ENCODE data around the gene SPAG5.

DNA sequence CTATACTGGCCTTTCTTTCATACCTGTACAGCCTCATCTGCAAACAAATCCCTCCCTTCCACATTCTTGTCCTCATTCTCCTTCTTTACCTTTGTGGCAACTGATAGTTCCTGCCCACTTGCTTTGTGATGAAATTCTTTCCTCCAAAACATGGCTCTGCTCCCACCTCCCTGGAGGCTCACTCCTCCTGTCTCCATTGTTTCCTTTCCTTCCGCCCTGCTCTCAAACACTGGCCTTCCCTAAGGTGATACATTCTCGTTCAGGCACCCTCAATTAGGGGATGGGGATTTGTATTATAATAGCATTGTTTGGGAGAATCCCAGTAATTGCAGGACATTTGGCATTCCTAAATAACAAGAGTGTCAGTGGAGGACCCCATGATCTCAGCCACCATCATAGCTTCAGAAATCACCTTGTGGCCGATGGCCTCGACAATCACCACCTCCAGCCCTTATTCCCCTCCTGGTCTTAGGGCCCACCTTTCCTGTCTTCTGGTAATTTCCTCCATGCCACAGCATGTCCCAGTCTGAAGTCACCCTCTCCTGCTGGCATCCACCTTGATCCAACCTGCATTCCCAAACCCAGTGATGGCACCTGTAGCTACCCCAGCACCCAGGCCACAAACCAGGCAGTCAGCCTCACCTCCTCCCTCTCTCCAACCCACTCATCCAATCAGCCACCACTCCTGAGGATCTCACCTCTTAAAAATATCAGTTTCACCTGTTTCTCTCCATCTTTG lies 54.3 kb downstream of the SPAG5 start:
- TF ChIP-seq, protein P1, sequence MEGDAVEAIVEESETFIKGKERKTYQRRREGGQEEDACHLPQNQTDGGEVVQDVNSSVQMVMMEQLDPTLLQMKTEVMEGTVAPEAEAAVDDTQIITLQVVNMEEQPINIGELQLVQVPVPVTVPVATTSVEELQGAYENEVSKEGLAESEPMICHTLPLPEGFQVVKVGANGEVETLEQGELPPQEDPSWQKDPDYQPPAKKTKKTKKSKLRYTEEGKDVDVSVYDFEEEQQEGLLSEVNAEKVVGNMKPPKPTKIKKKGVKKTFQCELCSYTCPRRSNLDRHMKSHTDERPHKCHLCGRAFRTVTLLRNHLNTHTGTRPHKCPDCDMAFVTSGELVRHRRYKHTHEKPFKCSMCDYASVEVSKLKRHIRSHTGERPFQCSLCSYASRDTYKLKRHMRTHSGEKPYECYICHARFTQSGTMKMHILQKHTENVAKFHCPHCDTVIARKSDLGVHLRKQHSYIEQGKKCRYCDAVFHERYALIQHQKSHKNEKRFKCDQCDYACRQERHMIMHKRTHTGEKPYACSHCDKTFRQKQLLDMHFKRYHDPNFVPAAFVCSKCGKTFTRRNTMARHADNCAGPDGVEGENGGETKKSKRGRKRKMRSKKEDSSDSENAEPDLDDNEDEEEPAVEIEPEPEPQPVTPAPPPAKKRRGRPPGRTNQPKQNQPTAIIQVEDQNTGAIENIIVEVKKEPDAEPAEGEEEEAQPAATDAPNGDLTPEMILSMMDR (IDR thresholded peaks at IDR 0.05), result no peak
- no peak for TF ChIP-seq POLR2AphosphoS5 (IDR thresholded peaks at IDR 0.05)
